GM21576 (cell line): Measurements from ENCODE around the gene STIM1.

ENCODE experiments used
- ATAC-seq: cut with Tn5 transposase; IDR thresholded peaks from one replicate; pipeline ENCODE4 v1.9.1; 2021; ENCODE audit warnings: mild to moderate bottlenecking, moderate library complexity; ENCODE audit not compliant: unreplicated experiment

STIM1 gene

GRCh38 chr11:3944198-3944597 is 88.7 kb downstream of the STIM1 start:
- ATAC-seq: no peak

- ATAC-seq: no peak
Measured at GRCh38 chr11:3946455-3947017, 91.1 kb downstream of the STIM1 start.

- peak; percentile 59 for ATAC-seq
Measured at GRCh38 chr11:3947061-3947460, 91.6 kb downstream of the STIM1 start.

GRCh38 chr11:3949125-3949524 is 93.7 kb downstream of the STIM1 start:
- peak; percentile 72 for ATAC-seq

GRCh38 chr11:3950996-3951660 is 95.7 kb downstream of the STIM1 start:
- ATAC-seq: no peak

- ATAC-seq: no peak
Measured at GRCh38 chr11:3952715-3953114, 97.3 kb downstream of the STIM1 start.

GRCh38 chr11:3953327-3953726 is 97.9 kb downstream of the STIM1 start:
- no peak for ATAC-seq

- ATAC-seq: no peak
Measured at GRCh38 chr11:3954448-3955298, 99.2 kb downstream of the STIM1 start.

- no peak for ATAC-seq
Measured at GRCh38 chr11:3955299-3955665, 99.8 kb downstream of the STIM1 start.

GRCh38 chr11:3956038-3956437 is 100.6 kb downstream of the STIM1 start:
- no peak for ATAC-seq

GRCh38 chr11:3956748-3957147 is 101.3 kb downstream of the STIM1 start:
- no peak for ATAC-seq

- no peak for ATAC-seq
Measured at GRCh38 chr11:3957437-3957836, 102.0 kb downstream of the STIM1 start.

GRCh38 chr11:3958281-3958680 is 102.8 kb downstream of the STIM1 start:
- no peak for ATAC-seq

- no peak for ATAC-seq
Measured at GRCh38 chr11:3959015-3959902, 103.8 kb downstream of the STIM1 start.

- ATAC-seq: no peak
Measured at GRCh38 chr11:3959903-3960265, 104.4 kb downstream of the STIM1 start.

- ATAC-seq: no peak
Measured at GRCh38 chr11:3962406-3962840, 107.0 kb downstream of the STIM1 start.

GRCh38 chr11:3964056-3964455 is 108.6 kb downstream of the STIM1 start:
- no peak for ATAC-seq

GRCh38 chr11:3964935-3965604 is 109.6 kb downstream of the STIM1 start:
- ATAC-seq: no peak

- ATAC-seq: no peak
Measured at GRCh38 chr11:3967695-3968094, 112.2 kb downstream of the STIM1 start.

- no peak for ATAC-seq
Measured at GRCh38 chr11:3969200-3969599, 113.7 kb downstream of the STIM1 start.

GRCh38 chr11:3969613-3970012 is 114.1 kb downstream of the STIM1 start:
- ATAC-seq: no peak
